Fibroblast of pulmonary artery (primary cell): ENCODE data around the gene CILP2.
A peak's percentile ranks its signal among the peaks of the same experiment; 100 is the strongest.

Experiments
- DNase-seq: peaks from one replicate; pipeline ENCODE4 v3.0.0-alpha.2; 2010; ENCODE audit warnings: low read depth
- H3K4me3 ChIP-seq: replicated peaks from 2 replicates; pipeline ENCODE4 v1.5.1; 2011; ENCODE audit warnings: low read depth, mild to moderate bottlenecking, control low read depth, low read length, moderate library complexity
- CTCF ChIP-seq: IDR thresholded peaks from 2 replicates; pipeline ENCODE4 v1.5.1; 2011; ENCODE audit warnings: mild to moderate bottlenecking, control low read depth, low read length, inconsistent platforms; ENCODE audit errors: missing control alignments

The CILP2 gene

GRCh38 chr19:19538061-19538784, at the start of gene CILP2:
TSS of gene CILP2 (plus strand) at chr19:19538265. CDS start at chr19:19538350, 85 bp downstream.
- DNase-seq, result no peak
- H3K4me3 ChIP-seq, result no peak within 1 kb of the TSS
- TF ChIP-seq CTCF, result no peak

GRCh38 chr19:19488875-19489690, 49.0 kb upstream of the CILP2 start:
- TF ChIP-seq CTCF, result no peak
- DNase-seq, result peak; percentile 97
- H3K4me3 ChIP-seq, result peak overlapping the region; percentile 9

- no peak overlapping the region for H3K4me3 ChIP-seq
- TF ChIP-seq CTCF, result no peak
- no peak for DNase-seq
Measured at GRCh38 chr19:19489804-19490204, 48.3 kb upstream of the CILP2 start.

- peak; percentile 81 for TF ChIP-seq CTCF
- peak; percentile 90 for DNase-seq
- H3K4me3 ChIP-seq, result no peak overlapping the region
Measured at GRCh38 chr19:19490214-19490968, 47.7 kb upstream of the CILP2 start.

GRCh38 chr19:19491321-19492025, 46.6 kb upstream of the CILP2 start:
- no peak overlapping the region for H3K4me3 ChIP-seq
- no peak for TF ChIP-seq CTCF
- DNase-seq, result no peak

- no peak overlapping the region for H3K4me3 ChIP-seq
- DNase-seq, result no peak
- TF ChIP-seq CTCF, result no peak
Measured at GRCh38 chr19:19492026-19492610, 45.9 kb upstream of the CILP2 start.
